ENCODE results near the gene RBBP8NL.

RBBP8NL gene

GRCh38 chr20:62392621-62393334 lies 34.6 kb downstream of the RBBP8NL start:
- TF ChIP-seq, protein P1, sequence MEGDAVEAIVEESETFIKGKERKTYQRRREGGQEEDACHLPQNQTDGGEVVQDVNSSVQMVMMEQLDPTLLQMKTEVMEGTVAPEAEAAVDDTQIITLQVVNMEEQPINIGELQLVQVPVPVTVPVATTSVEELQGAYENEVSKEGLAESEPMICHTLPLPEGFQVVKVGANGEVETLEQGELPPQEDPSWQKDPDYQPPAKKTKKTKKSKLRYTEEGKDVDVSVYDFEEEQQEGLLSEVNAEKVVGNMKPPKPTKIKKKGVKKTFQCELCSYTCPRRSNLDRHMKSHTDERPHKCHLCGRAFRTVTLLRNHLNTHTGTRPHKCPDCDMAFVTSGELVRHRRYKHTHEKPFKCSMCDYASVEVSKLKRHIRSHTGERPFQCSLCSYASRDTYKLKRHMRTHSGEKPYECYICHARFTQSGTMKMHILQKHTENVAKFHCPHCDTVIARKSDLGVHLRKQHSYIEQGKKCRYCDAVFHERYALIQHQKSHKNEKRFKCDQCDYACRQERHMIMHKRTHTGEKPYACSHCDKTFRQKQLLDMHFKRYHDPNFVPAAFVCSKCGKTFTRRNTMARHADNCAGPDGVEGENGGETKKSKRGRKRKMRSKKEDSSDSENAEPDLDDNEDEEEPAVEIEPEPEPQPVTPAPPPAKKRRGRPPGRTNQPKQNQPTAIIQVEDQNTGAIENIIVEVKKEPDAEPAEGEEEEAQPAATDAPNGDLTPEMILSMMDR (IDR thresholded peaks at IDR 0.05) = no peak
- intact Hi-C loops (cut with DNase I; ENCODE audit: low total_unique reads) = no loop called here
- no peaks in the 10 kb centered on the region for H3K27me3 ChIP-seq
- H3K27ac ChIP-seq = no peak overlapping the region
- no peak for DNase-seq
- H3K4me1 ChIP-seq = peaks cover 0 to 7% (median 5%) of the 10 kb centered on the region in 4 donors
- H3K36me3 ChIP-seq = peaks cover 0 to 89% (median 61%) of the 10 kb centered on the region in 3 donors
- no peak overlapping the region for H3K4me3 ChIP-seq
- H3K9me3 ChIP-seq = no peaks in the 10 kb centered on the region

DNA sequence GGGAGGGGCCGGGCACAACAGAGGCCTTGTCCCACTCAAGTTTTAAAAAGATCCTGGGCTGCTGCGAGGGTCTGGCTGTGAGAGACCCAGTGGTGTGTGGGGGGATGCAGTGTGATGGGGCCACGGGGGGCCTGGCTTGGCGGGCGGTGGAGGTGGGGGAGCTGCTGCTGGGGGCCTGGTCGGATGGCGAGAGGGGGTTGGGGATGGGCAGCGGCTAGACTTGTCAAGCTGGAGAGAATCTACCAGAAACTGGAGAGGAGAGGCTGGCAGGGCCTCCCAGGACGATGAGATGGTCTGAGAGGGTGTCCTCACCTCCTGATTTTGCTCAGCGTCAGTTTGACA lies 35.3 kb downstream of the RBBP8NL start:
- intact Hi-C loops (cut with DNase I; ENCODE audit: low total_unique reads) = no loop called here
- Histone ChIP-seq H3K27ac (no peak overlapping the region), H3K36me3 (peaks cover 0 to 89% (median 61%) of the 10 kb centered on the region in 3 donors), H3K27me3 (no peaks in the 10 kb centered on the region), H3K4me1 (peaks cover 0 to 12% (median 10%) of the 10 kb centered on the region in 4 donors), H3K9me3 (no peaks in the 10 kb centered on the region), H3K4me3 (no peak overlapping the region)
- DNase-seq = no peak
- TF ChIP-seq, protein P1 (IDR thresholded peaks at IDR 0.05) = no peak

- intact Hi-C loops (cut with DNase I; ENCODE audit: low total_unique reads) = no loop called here
- H3K4me1 ChIP-seq = peaks cover 0 to 13% (median 10%) of the 10 kb centered on the region in 4 donors
- peaks cover 0 to 84% (median 61%) of the 10 kb centered on the region in 3 donors for H3K36me3 ChIP-seq
- TF ChIP-seq, protein P1 (IDR thresholded peaks at IDR 0.05) = no peak
- H3K27ac ChIP-seq = no peak overlapping the region
- H3K9me3 ChIP-seq = no peaks in the 10 kb centered on the region
- no peak for DNase-seq
- no peaks in the 10 kb centered on the region for H3K27me3 ChIP-seq
- no peak overlapping the region for H3K4me3 ChIP-seq
Observed at GRCh38 chr20:62391165-62392076, 35.9 kb downstream of the RBBP8NL start.

DNA sequence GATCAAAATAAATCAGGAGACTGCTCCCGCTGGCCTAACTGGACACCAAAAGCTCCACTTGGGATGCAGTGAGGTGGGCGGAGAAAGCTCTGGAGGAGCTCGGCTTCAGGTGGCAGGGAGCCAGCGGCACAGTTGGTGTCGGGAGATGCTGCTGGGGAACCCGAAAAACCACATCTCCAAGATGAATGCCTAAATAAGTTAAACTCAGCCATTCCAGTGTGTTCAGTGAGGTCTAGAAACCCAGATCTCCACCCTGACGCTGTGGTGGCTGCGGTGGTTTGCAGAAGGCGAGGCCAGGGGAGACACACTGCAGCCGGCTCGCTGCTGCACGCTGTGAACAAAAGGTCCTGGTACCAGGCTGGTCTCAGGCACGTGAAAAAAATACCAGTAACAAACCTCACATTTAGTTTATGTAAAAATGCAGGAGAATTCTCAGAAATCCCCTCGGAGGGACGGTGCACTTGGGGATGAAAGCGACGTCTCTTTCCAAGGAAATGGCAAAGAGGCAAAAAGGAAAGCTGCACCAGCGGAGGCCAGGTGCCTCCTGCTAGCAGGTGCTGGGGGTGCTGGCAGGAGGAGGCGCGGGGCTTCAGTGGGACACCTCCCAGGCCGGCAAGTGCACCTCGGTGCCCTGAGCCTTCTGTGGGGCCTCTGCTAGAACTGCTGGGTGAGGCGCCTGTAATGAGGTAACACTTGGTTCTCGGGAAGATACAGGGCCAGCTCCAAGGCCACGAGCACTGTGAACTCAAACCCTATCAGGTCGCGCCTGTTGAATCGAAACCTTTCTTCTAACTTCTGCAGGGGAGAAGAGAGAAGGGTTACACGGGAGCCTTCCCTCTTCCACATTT lies 36.8 kb downstream of the RBBP8NL start:
- Histone ChIP-seq H3K4me3 (no peak overlapping the region), H3K27me3 (no peaks in the 10 kb centered on the region), H3K4me1 (peaks cover 0 to 22% (median 18%) of the 10 kb centered on the region in 4 donors), H3K27ac (no peak overlapping the region), H3K36me3 (peaks cover 0 to 76% (median 61%) of the 10 kb centered on the region in 3 donors), H3K9me3 (no peaks in the 10 kb centered on the region)
- intact Hi-C loops (cut with DNase I; ENCODE audit: low total_unique reads) = no loop called here
- no peak for DNase-seq
- TF ChIP-seq, protein P1 (IDR thresholded peaks at IDR 0.05) = no peak

DNA sequence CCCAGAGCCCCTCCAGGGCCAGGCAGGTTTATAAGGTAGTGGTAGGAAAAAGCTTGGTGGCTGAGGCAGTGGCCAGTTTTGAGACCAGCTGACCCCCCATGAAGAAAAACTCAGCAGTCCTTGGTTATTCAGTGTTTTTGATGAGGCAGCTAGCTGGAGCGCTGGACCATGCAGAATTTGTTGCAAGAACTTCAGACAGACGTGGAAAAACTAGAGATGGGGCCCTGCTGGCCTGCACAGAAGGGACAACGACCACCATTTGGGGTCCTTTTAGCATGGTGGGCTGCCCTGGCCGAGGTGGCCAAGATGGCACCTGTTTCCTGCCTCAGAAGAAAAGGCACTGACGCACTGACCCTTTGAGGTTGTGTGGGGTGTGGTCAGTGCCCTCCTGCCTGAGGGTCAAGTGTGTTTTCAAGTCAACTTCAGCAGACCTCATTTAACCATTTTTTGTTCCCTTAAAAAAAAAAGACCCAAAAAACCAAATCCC lies 37.7 kb downstream of the RBBP8NL start:
- no peak overlapping the region for H3K4me3 ChIP-seq
- no peaks in the 10 kb centered on the region for H3K27me3 ChIP-seq
- intact Hi-C loops (cut with DNase I; ENCODE audit: low total_unique reads) = no loop called here
- peaks cover 0 to 29% (median 24%) of the 10 kb centered on the region in 4 donors for H3K4me1 ChIP-seq
- no peak for DNase-seq
- H3K27ac ChIP-seq = no peak overlapping the region
- TF ChIP-seq, protein P1 (IDR thresholded peaks at IDR 0.05) = no peak
- H3K36me3 ChIP-seq = peaks cover 0 to 67% (median 57%) of the 10 kb centered on the region in 3 donors
- H3K9me3 ChIP-seq = no peaks in the 10 kb centered on the region

Measured in tibial artery (tissue), 4 donors.